Calu3 (cell line): Measurements from ENCODE around the gene CEP295NL. TPM values are rescaled to one million over a fixed set of nuclear protein-coding genes. Genes with fewer than 3 reads are reported as not detected.
"Not testable (repeated sequence)": the region's sequence is repeated elsewhere in the genome, so short reads cannot be mapped to it uniquely, and the experiment has no call there.

Experiments
- BruUV-seq: library from RNA; stranded (reverse); fragments of 400-500 nt; replicated peaks from 2 replicates; lab custom pipeline; 2021; lab: Mats Ljungman, UMichigan
- CTCF ChIA-PET: fragments of 300-600 bp; sonication (Branson Sonifier 250); formaldehyde crosslinking; loops from one replicate; lab custom pipeline; 2022; ENCODE audit warnings: antibody characterized with exemption; lab: Charles Lee
- DNase-seq: peaks from one replicate; pipeline ENCODE4 v3.0.0; 2022
- H3K27ac Mint-ChIP-seq: one replicate; pipeline ENCODE4 v1.8.0; 2022; ENCODE audit warnings: mixed read lengths; ENCODE audit not compliant: unreplicated experiment
- H3K27me3 Mint-ChIP-seq: one replicate; pipeline ENCODE4 v1.8.0; 2022; ENCODE audit warnings: mixed read lengths; ENCODE audit not compliant: unreplicated experiment
- H3K36me3 Mint-ChIP-seq: one replicate; pipeline ENCODE4 v1.8.0; 2022; ENCODE audit warnings: mild to moderate bottlenecking, moderate library complexity, mixed read lengths; ENCODE audit not compliant: insufficient read depth, unreplicated experiment
- H3K4me1 Mint-ChIP-seq: one replicate; pipeline ENCODE4 v1.8.0; 2022; ENCODE audit warnings: mild to moderate bottlenecking, low read depth, mixed read lengths; ENCODE audit not compliant: unreplicated experiment
- H3K4me3 Mint-ChIP-seq: one replicate; pipeline ENCODE4 v1.8.0; 2022; ENCODE audit warnings: mild to moderate bottlenecking, low read depth, moderate library complexity, mixed read lengths; ENCODE audit not compliant: unreplicated experiment
- H3K9me3 Mint-ChIP-seq: one replicate; pipeline ENCODE4 v1.8.0; 2022; ENCODE audit warnings: low read depth, mixed read lengths; ENCODE audit not compliant: unreplicated experiment
- intact Hi-C: fragments of 100-400 bp; cut with micrococcal nuclease; formaldehyde crosslinking; loops from one replicate; pipeline ENCODE4 v1.10.0; 2022; ENCODE audit not compliant: unreplicated experiment
- total RNA-seq: library from RNA; stranded (reverse); gene quantifications from 2 replicates; pipeline ENCODE4 v1.2.3, GENCODE V29; 2022
- TF ChIP-seq, protein P1 (sequence below): fragments of 200-600 bp; IDR thresholded peaks from one replicate; pipeline ENCODE4 v1.8.0; 2022; ENCODE audit warnings: antibody characterized with exemption; ENCODE audit not compliant: unreplicated experiment

Gene CEP295NL
- total RNA-seq, 1 experiment from 2014 or later = 4.6 TPM

GRCh38 chr17:78947235-78948149 is 44.5 kb upstream of the CEP295NL start:
- H3K27me3 Mint-ChIP-seq = no peaks in the 10 kb centered on the region
- CTCF ChIA-PET = interaction anchor here (1.2 kb wide), 1 partner anchor 11 kb away, joined by 3 read pairs; no protein-coding TSS in a partner anchor
- peaks cover 19% of the 10 kb centered on the region for H3K4me1 Mint-ChIP-seq
- TF ChIP-seq, protein P1, sequence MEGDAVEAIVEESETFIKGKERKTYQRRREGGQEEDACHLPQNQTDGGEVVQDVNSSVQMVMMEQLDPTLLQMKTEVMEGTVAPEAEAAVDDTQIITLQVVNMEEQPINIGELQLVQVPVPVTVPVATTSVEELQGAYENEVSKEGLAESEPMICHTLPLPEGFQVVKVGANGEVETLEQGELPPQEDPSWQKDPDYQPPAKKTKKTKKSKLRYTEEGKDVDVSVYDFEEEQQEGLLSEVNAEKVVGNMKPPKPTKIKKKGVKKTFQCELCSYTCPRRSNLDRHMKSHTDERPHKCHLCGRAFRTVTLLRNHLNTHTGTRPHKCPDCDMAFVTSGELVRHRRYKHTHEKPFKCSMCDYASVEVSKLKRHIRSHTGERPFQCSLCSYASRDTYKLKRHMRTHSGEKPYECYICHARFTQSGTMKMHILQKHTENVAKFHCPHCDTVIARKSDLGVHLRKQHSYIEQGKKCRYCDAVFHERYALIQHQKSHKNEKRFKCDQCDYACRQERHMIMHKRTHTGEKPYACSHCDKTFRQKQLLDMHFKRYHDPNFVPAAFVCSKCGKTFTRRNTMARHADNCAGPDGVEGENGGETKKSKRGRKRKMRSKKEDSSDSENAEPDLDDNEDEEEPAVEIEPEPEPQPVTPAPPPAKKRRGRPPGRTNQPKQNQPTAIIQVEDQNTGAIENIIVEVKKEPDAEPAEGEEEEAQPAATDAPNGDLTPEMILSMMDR = no peak
- DNase-seq = no peak
- H3K27ac Mint-ChIP-seq = no peak overlapping the region
- H3K4me3 Mint-ChIP-seq = no peak overlapping the region
- no TSS peak for BruUV-seq
- intact Hi-C loops = no loop called here
- no peaks in the 10 kb centered on the region for H3K9me3 Mint-ChIP-seq
- no peaks in the 10 kb centered on the region for H3K36me3 Mint-ChIP-seq

- DNase-seq = no peak
- Mint-ChIP-seq H3K4me3 (no peak overlapping the region), H3K27me3 (no peaks in the 10 kb centered on the region), H3K4me1 (peaks cover 19% of the 10 kb centered on the region), H3K36me3 (no peaks in the 10 kb centered on the region), H3K9me3 (no peaks in the 10 kb centered on the region), H3K27ac (no peak overlapping the region)
- CTCF ChIA-PET = interaction anchor here (1.2 kb wide), 1 partner anchor 12 kb away, joined by 3 read pairs; no protein-coding TSS in a partner anchor
- intact Hi-C loops = no loop called here
- no TSS peak for BruUV-seq
- TF ChIP-seq, protein P1 = no peak
Observed at GRCh38 chr17:78946631-78947030, 43.6 kb upstream of the CEP295NL start.

DNA sequence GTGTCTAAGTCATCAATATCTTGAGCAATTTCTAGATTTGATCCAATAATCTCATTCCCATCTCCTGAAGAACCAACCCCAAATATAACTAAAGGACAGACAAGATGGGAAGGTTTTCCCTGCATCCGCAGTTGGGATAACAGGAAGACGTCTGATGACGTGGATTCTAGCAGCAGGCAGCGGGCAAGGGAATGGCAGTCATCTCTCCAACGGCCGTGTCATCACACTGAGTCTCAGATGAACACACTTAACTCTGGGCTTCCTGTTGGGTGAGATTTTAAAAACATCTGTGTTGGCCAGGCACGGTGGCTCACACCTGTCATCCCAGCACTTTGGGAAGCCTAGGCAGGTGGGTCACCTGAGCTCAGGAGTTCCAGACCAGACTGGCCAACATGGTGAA is 43.1 kb upstream of the CEP295NL start:
- no peak for DNase-seq
- Mint-ChIP-seq H3K36me3 (no peaks in the 10 kb centered on the region), H3K4me1 (peaks cover 19% of the 10 kb centered on the region), H3K9me3 (no peaks in the 10 kb centered on the region), H3K4me3 (no peak overlapping the region), H3K27me3 (no peaks in the 10 kb centered on the region), H3K27ac (no peak overlapping the region)
- intact Hi-C loops = no loop called here
- TF ChIP-seq, protein P1 = no peak
- BruUV-seq = no TSS peak
- CTCF ChIA-PET = interaction anchor here (0.6 to 1.2 kb wide), 2 partner anchors 13 to 80 kb away, joined by 3 to 4 read pairs; no protein-coding TSS in a partner anchor

GRCh38 chr17:78945455-78945854 is 42.5 kb upstream of the CEP295NL start:
- H3K9me3 Mint-ChIP-seq, intact Hi-C loops, DNase-seq, H3K27me3 Mint-ChIP-seq, H3K4me3 Mint-ChIP-seq, H3K27ac Mint-ChIP-seq, H3K36me3 Mint-ChIP-seq, BruUV-seq: not testable (repeated sequence)
- CTCF ChIA-PET = interaction anchor here (0.6 kb wide), 1 partner anchor 81 kb away, joined by 4 read pairs; no protein-coding TSS in a partner anchor
- peaks cover 19% of the 10 kb centered on the region for H3K4me1 Mint-ChIP-seq
